ENCODE measurements around the gene CCDC149. TPM values are rescaled to one million over a fixed set of nuclear protein-coding genes. Genes with fewer than 3 reads are reported as not detected.
A peak's percentile ranks its signal among the peaks of the same experiment; 100 is the strongest.

Gene CCDC149
- total and polyA plus RNA-seq, 5 experiments from 2014 or later = 0.21 TPM; not detected in 4

GRCh38 chr4:24801136-24801855, 111.5 kb downstream of the CCDC149 start:
- peaks cover 0 to 2% (median 0%) of the 10 kb centered on the region in 9 donors for H3K9me3 Mint-ChIP-seq
- no peak overlapping the region for H3K27ac Mint-ChIP-seq
- H3K36me3 Mint-ChIP-seq = no peaks in the 10 kb centered on the region
- peaks cover 2 to 15% (median 4%) of the 10 kb centered on the region in 4 donors for H3K4me1 Mint-ChIP-seq
- no peak overlapping the region for H3K4me3 Mint-ChIP-seq
- ATAC-seq (no peak), DNase-seq (no peak)
- POLR2A ChIA-PET = no interaction called here
- peaks cover 24 to 67% (median 42%) of the 10 kb centered on the region in 5 donors for H3K27me3 Mint-ChIP-seq

- H3K36me3 Mint-ChIP-seq = no peaks in the 10 kb centered on the region
- DNase-seq (no peak), ATAC-seq (no peak)
- no peak overlapping the region for H3K27ac Mint-ChIP-seq
- POLR2A ChIA-PET = no interaction called here
- peaks cover 24 to 73% (median 45%) of the 10 kb centered on the region in 5 donors for H3K27me3 Mint-ChIP-seq
- no peak overlapping the region for H3K4me3 Mint-ChIP-seq
- H3K4me1 Mint-ChIP-seq = peaks cover 2 to 10% (median 4%) of the 10 kb centered on the region in 4 donors
- H3K9me3 Mint-ChIP-seq = peaks cover 0 to 2% (median 0%) of the 10 kb centered on the region in 9 donors
These were observed 112.4 kb downstream of the CCDC149 start for GRCh38 chr4:24800325-24800895.

- Mint-ChIP-seq H3K27me3 (peaks cover 24 to 80% (median 45%) of the 10 kb centered on the region in 5 donors), H3K27ac (no peak overlapping the region), H3K4me3 (no peak overlapping the region)
These were observed 113.1 kb downstream of the CCDC149 start for GRCh38 chr4:24799544-24800324.

GRCh38 chr4:24799196-24799543, 113.7 kb downstream of the CCDC149 start:
- DNase-seq (no peak), ATAC-seq (no peak)
- H3K27ac Mint-ChIP-seq = no peak overlapping the region
- peaks cover 24 to 81% (median 45%) of the 10 kb centered on the region in 5 donors for H3K27me3 Mint-ChIP-seq
- H3K9me3 Mint-ChIP-seq = peaks cover 0 to 2% (median 0%) of the 10 kb centered on the region in 9 donors
- H3K4me1 Mint-ChIP-seq = peaks cover 2 to 7% (median 4%) of the 10 kb centered on the region in 4 donors
- H3K4me3 Mint-ChIP-seq = no peak overlapping the region
- POLR2A ChIA-PET = no interaction called here
- H3K36me3 Mint-ChIP-seq = no peaks in the 10 kb centered on the region

More at GRCh38 chr4:24799544-24800324, 113.1 kb downstream of the CCDC149 start:
- peaks cover 2 to 7% (median 4%) of the 10 kb centered on the region in 4 donors for H3K4me1 Mint-ChIP-seq
- no peak for DNase-seq
- peaks cover 0 to 2% (median 0%) of the 10 kb centered on the region in 9 donors for H3K9me3 Mint-ChIP-seq
- ATAC-seq = no peak
- H3K36me3 Mint-ChIP-seq = no peaks in the 10 kb centered on the region
- POLR2A ChIA-PET = no interaction called here

- ATAC-seq (no peak), DNase-seq (no peak)
- Mint-ChIP-seq H3K27me3 (peaks cover 24 to 73% (median 44%) of the 10 kb centered on the region in 5 donors), H3K27ac (peak overlapping the region in 1 of 10 donors; percentile 19), H3K4me3 (no peak overlapping the region), H3K4me1 (peaks cover 2 to 7% (median 4%) of the 10 kb centered on the region in 4 donors), H3K36me3 (no peaks in the 10 kb centered on the region), H3K9me3 (peaks cover 0 to 2% (median 0%) of the 10 kb centered on the region in 9 donors)
- POLR2A ChIA-PET = no interaction called here
These were observed 114.7 kb downstream of the CCDC149 start for GRCh38 chr4:24798036-24798610.

GRCh38 chr4:24796620-24797019, 116.2 kb downstream of the CCDC149 start:
- POLR2A ChIA-PET = no interaction called here
- H3K9me3 Mint-ChIP-seq = peaks cover 0 to 2% (median 0%) of the 10 kb centered on the region in 9 donors
- peaks cover 20 to 58% (median 37%) of the 10 kb centered on the region in 5 donors for H3K27me3 Mint-ChIP-seq
- DNase-seq (no peak), ATAC-seq (no peak)
- H3K4me3 Mint-ChIP-seq = no peak overlapping the region
- no peak overlapping the region for H3K27ac Mint-ChIP-seq
- H3K36me3 Mint-ChIP-seq = no peaks in the 10 kb centered on the region
- H3K4me1 Mint-ChIP-seq = peaks cover 2 to 7% (median 4%) of the 10 kb centered on the region in 4 donors

GRCh38 chr4:24795666-24796381, 117.0 kb downstream of the CCDC149 start:
- no peak overlapping the region for H3K27ac Mint-ChIP-seq
- no peaks in the 10 kb centered on the region for H3K36me3 Mint-ChIP-seq
- peaks cover 2 to 6% (median 2%) of the 10 kb centered on the region in 4 donors for H3K4me1 Mint-ChIP-seq
- H3K27me3 Mint-ChIP-seq = peaks cover 16 to 50% (median 32%) of the 10 kb centered on the region in 5 donors
- DNase-seq (no peak), ATAC-seq (no peak)
- no peak overlapping the region for H3K4me3 Mint-ChIP-seq
- POLR2A ChIA-PET = no interaction called here
- H3K9me3 Mint-ChIP-seq = peaks cover 0 to 2% (median 0%) of the 10 kb centered on the region in 9 donors

- H3K36me3 Mint-ChIP-seq = no peaks in the 10 kb centered on the region
- H3K4me1 Mint-ChIP-seq = peaks cover 0 to 2% (median under 1%) of the 10 kb centered on the region in 4 donors
- ATAC-seq = no peak
- no peaks in the 10 kb centered on the region for H3K9me3 Mint-ChIP-seq
- H3K27me3 Mint-ChIP-seq = peaks cover 13 to 44% (median 33%) of the 10 kb centered on the region in 5 donors
- no peak within 1 kb of the TSS for H3K4me3 Mint-ChIP-seq
- DNase-seq = no peak
- POLR2A ChIA-PET = no interaction called here
- no peak within 1 kb of the TSS for H3K27ac Mint-ChIP-seq
These were observed 117.8 kb downstream of the CCDC149 start, which contains the start of gene SOD3 for GRCh38 chr4:24794916-24795665. SOD3 (plus strand) TSS chr4:24795573; CDS start chr4:24799522, 3,949 bp downstream.

- Mint-ChIP-seq H3K27me3 (peaks cover 13 to 44% (median 33%) of the 10 kb centered on the region in 5 donors), H3K9me3 (no peaks in the 10 kb centered on the region), H3K36me3 (no peaks in the 10 kb centered on the region), H3K27ac (no peak overlapping the region), H3K4me1 (peaks cover 0 to 2% (median under 1%) of the 10 kb centered on the region in 4 donors), H3K4me3 (no peak overlapping the region)
- POLR2A ChIA-PET = no interaction called here
- DNase-seq (no peak), ATAC-seq (no peak)
These were observed 118.4 kb downstream of the CCDC149 start for GRCh38 chr4:24794480-24794879.

- H3K27ac Mint-ChIP-seq = no peak overlapping the region
- no peak overlapping the region for H3K4me3 Mint-ChIP-seq
- POLR2A ChIA-PET = no interaction called here
- H3K4me1 Mint-ChIP-seq = peaks cover 0 to 2% (median under 1%) of the 10 kb centered on the region in 4 donors
- DNase-seq = no peak
- H3K36me3 Mint-ChIP-seq = no peaks in the 10 kb centered on the region
- peaks cover 14 to 42% (median 35%) of the 10 kb centered on the region in 5 donors for H3K27me3 Mint-ChIP-seq
- no peak for ATAC-seq
- no peaks in the 10 kb centered on the region for H3K9me3 Mint-ChIP-seq
These were observed 118.8 kb downstream of the CCDC149 start for GRCh38 chr4:24794051-24794450.

- DNase-seq (no peak), ATAC-seq (no peak)
- no peaks in the 10 kb centered on the region for H3K4me1 Mint-ChIP-seq
- no peak overlapping the region for H3K27ac Mint-ChIP-seq
- H3K9me3 Mint-ChIP-seq = peaks cover 0 to 5% (median 2%) of the 10 kb centered on the region in 9 donors
- POLR2A ChIA-PET = no interaction called here
- H3K4me3 Mint-ChIP-seq = no peak overlapping the region
- H3K27me3 Mint-ChIP-seq = peaks cover 8 to 35% (median 29%) of the 10 kb centered on the region in 5 donors
- H3K36me3 Mint-ChIP-seq = no peaks in the 10 kb centered on the region
These were observed 119.4 kb downstream of the CCDC149 start for GRCh38 chr4:24793219-24794005.

Data from naive thymus-derived CD8-positive, alpha-beta T cell (primary cell).